Endodermal cell (in vitro differentiated cells): Measurements from ENCODE around the gene NAGLU. TPM values are rescaled to one million over a fixed set of nuclear protein-coding genes. Genes with fewer than 3 reads are reported as not detected.

Experiments
- DNase-seq: peaks from one replicate; pipeline ENCODE4 v3.0.0-alpha.2; 2017
- H3K27ac ChIP-seq: 2 replicates; pipeline ENCODE4 v1.5.1; 2013; ENCODE audit warnings: mild to moderate bottlenecking, low read depth, low read length, moderate library complexity
- H3K27me3 ChIP-seq: 2 replicates; pipeline ENCODE4 v1.6.1; 2013; ENCODE audit warnings: mild to moderate bottlenecking, low read length, moderate library complexity; ENCODE audit not compliant: insufficient read depth, control insufficient read depth, poor library complexity, severe bottlenecking
- H3K36me3 ChIP-seq: 2 replicates; pipeline ENCODE4 v1.7.0; 2013; ENCODE audit warnings: mild to moderate bottlenecking, low read length, moderate library complexity; ENCODE audit not compliant: control insufficient read depth, insufficient read depth
- H3K4me1 ChIP-seq: one replicate; pipeline ENCODE4 v1.7.0; 2013; ENCODE audit warnings: low read length; ENCODE audit not compliant: control insufficient read depth, insufficient read depth
- H3K4me3 ChIP-seq: 2 replicates; pipeline ENCODE4 v1.5.1; 2013; ENCODE audit warnings: mild to moderate bottlenecking, low read length, moderate library complexity
- H3K9ac ChIP-seq: 2 replicates; pipeline ENCODE4 v1.6.1; 2013; ENCODE audit warnings: mild to moderate bottlenecking, low read length, moderate library complexity; ENCODE audit not compliant: poor library complexity, severe bottlenecking; ENCODE audit errors: extremely low read depth
- H3K9me3 ChIP-seq: 2 replicates; pipeline ENCODE4 v1.6.1; 2013; ENCODE audit warnings: mild to moderate bottlenecking, low read length, moderate library complexity; ENCODE audit not compliant: control insufficient read depth
- H3K27ac Mint-ChIP-seq: 2 replicates; pipeline ENCODE4 v1.8.0; 2020; ENCODE audit warnings: mixed read lengths
- H3K27me3 Mint-ChIP-seq: 2 replicates; pipeline ENCODE4 v1.8.0; 2021; ENCODE audit warnings: mild to moderate bottlenecking, mixed read lengths; ENCODE audit not compliant: insufficient read depth
- H3K36me3 Mint-ChIP-seq: 2 replicates; pipeline ENCODE4 v1.8.0; 2020; ENCODE audit warnings: low read depth, mixed read lengths
- H3K4me1 Mint-ChIP-seq: 2 replicates; pipeline ENCODE4 v1.8.0; 2020; ENCODE audit warnings: mixed read lengths
- H3K4me3 Mint-ChIP-seq: 2 replicates; pipeline ENCODE4 v1.8.0; 2020; ENCODE audit warnings: mild to moderate bottlenecking, moderate library complexity, mixed read lengths
- H3K9me3 Mint-ChIP-seq: 2 replicates; pipeline ENCODE4 v1.8.0; 2020; ENCODE audit warnings: mild to moderate bottlenecking, mixed read lengths
- CTCF ChIP-seq: fragments of 200-600 bp; sonication (generic); conservative IDR thresholded peaks from 2 replicates; pipeline ENCODE4 v1.5.0; 2021; ENCODE audit warnings: antibody characterized with exemption, mild to moderate bottlenecking
- WGBS, 2 experiments: methylation state at CpG; one replicate each; pipeline versions ENCODE4 v1.1.5 to v1.1.7; 2013; ENCODE audit warnings: missing lambda C conversion rate in 2 of 2, mixed read lengths in 1 of 2; ENCODE audit not compliant: insufficient coverage in 1 of 2, insufficient read length in 1 of 2; 5-methylcytosine and 5-hydroxymethylcytosine counted together
- total RNA-seq, 2 donors: library from RNA; stranded (reverse); fragmentation: NEBNext Ultra II Directional in 1 of 2; extraction: Animal tissue kit (Norgen Biotek cat#: 25700) in 1 of 2; gene quantifications; 2 replicates in 1 of 2; 3 replicates in 1 of 2; pipeline ENCODE4 v1.2.1, GENCODE V29; 2021

The NAGLU gene
- total RNA-seq, 2 donors from 2014 or later, result 29.1 to 31.5 TPM

- H3K4me1 Mint-ChIP-seq, result peaks cover 22% of the 10 kb centered on the region
- H3K27ac ChIP-seq, result peak overlapping the region; percentile 97
These were observed 17.1 kb upstream of the NAGLU start for GRCh38 chr17:42518755-42519545.

GRCh38 chr17:42519546-42520491 is 16.2 kb upstream of the NAGLU start:
- H3K27ac Mint-ChIP-seq, result peak overlapping the region; percentile 75
- peaks cover 22% of the 10 kb centered on the region for H3K4me1 Mint-ChIP-seq
- peaks cover 14% of the 10 kb centered on the region for H3K36me3 ChIP-seq
- no peaks in the 10 kb centered on the region for H3K27me3 Mint-ChIP-seq
- peak overlapping the region; percentile 97 for H3K27ac ChIP-seq
- H3K9me3 ChIP-seq, result no peaks in the 10 kb centered on the region
- H3K36me3 Mint-ChIP-seq, result peaks cover 40% of the 10 kb centered on the region
- no peaks in the 10 kb centered on the region for H3K9me3 Mint-ChIP-seq
- no peak overlapping the region for H3K4me3 Mint-ChIP-seq
- H3K9ac ChIP-seq, result peak overlapping the region; percentile 26
- WGBS, 2 experiments, result 48 to 59% methylated on average over 10 to 12 of the region's 12 CpGs
- H3K4me1 ChIP-seq, result peaks cover 19% of the 10 kb centered on the region
- DNase-seq, result peak; percentile 85
- no peak for TF ChIP-seq CTCF
- H3K27me3 ChIP-seq, result no peaks in the 10 kb centered on the region
- no peak overlapping the region for H3K4me3 ChIP-seq

More at GRCh38 chr17:42518755-42519545, 17.1 kb upstream of the NAGLU start:
- peak overlapping the region; percentile 75 for H3K27ac Mint-ChIP-seq
- Histone ChIP-seq H3K27me3 (no peaks in the 10 kb centered on the region), H3K4me1 (peaks cover 19% of the 10 kb centered on the region), H3K4me3 (no peak overlapping the region), H3K9me3 (no peaks in the 10 kb centered on the region), H3K9ac (no peak overlapping the region), H3K36me3 (peaks cover 17% of the 10 kb centered on the region)
- no peak for TF ChIP-seq CTCF
- H3K27me3 Mint-ChIP-seq, result no peaks in the 10 kb centered on the region
- DNase-seq, result no peak
- 92 to 94% methylated on average over 3 to 6 of the region's 6 CpGs for WGBS, 2 experiments
- no peak overlapping the region for H3K4me3 Mint-ChIP-seq
- no peaks in the 10 kb centered on the region for H3K9me3 Mint-ChIP-seq
- H3K36me3 Mint-ChIP-seq, result peaks cover 43% of the 10 kb centered on the region

GRCh38 chr17:42520540-42520951 is 15.5 kb upstream of the NAGLU start:
- H3K27ac Mint-ChIP-seq, result peak overlapping the region; percentile 21
- H3K4me3 Mint-ChIP-seq, result no peak overlapping the region
- peak overlapping the region; percentile 26 for H3K9ac ChIP-seq
- H3K27ac ChIP-seq, result peak overlapping the region; percentile 97
- no peak overlapping the region for H3K4me3 ChIP-seq
- peaks cover 38% of the 10 kb centered on the region for H3K36me3 Mint-ChIP-seq
- peak; percentile 66 for TF ChIP-seq CTCF
- no peaks in the 10 kb centered on the region for H3K27me3 ChIP-seq
- peaks cover 22% of the 10 kb centered on the region for H3K4me1 Mint-ChIP-seq
- H3K9me3 Mint-ChIP-seq, result no peaks in the 10 kb centered on the region
- DNase-seq, result peak; percentile 69
- no peaks in the 10 kb centered on the region for H3K27me3 Mint-ChIP-seq
- peaks cover 19% of the 10 kb centered on the region for H3K4me1 ChIP-seq
- WGBS, 2 experiments, result 57 to 76% methylated on average over 8 to 9 of the region's 9 CpGs
- H3K9me3 ChIP-seq, result no peaks in the 10 kb centered on the region
- peaks cover 14% of the 10 kb centered on the region for H3K36me3 ChIP-seq
